ENCODE results near the gene RASAL2.

RASAL2 gene

GRCh38 chr1:178127482-178128191 lies 33.7 kb downstream of the RASAL2 start:
- Histone ChIP-seq H3K4me3 (ENCODE audit: low read length) (no peak overlapping the region), H3K36me3 (replicated peaks; ENCODE audit: low read depth, low read length) (no peaks in the 10 kb centered on the region), H4K20me1 (ENCODE audit: insufficient read depth, low read length) (no peaks in the 10 kb centered on the region), H3K79me2 (ENCODE audit: low read length) (no peaks in the 10 kb centered on the region), H3K4me1 (ENCODE audit: low read length) (peaks cover 18% of the 10 kb centered on the region), H3K27ac (ENCODE audit: low read length) (no peak overlapping the region), H3K9me3 (ENCODE audit: insufficient read depth, low read length) (no peaks in the 10 kb centered on the region), H3K9ac (ENCODE audit: low read length) (no peak overlapping the region), H2AFZ (ENCODE audit: low read depth, low read length) (no peak overlapping the region), H3K27me3 (ENCODE audit: low read depth, low read length) (no peaks in the 10 kb centered on the region), H3K4me2 (ENCODE audit: low read length) (no peak overlapping the region)
- TF ChIP-seq EZH2phosphoT487 (IDR thresholded peaks at IDR 0.05; ENCODE audit: low read depth): no peak
- TF ChIP-seq CTCF (IDR thresholded peaks at IDR 0.05; ENCODE audit: low read depth, low read length): no peak; the same call in 1 of the 2 replicates

DNA sequence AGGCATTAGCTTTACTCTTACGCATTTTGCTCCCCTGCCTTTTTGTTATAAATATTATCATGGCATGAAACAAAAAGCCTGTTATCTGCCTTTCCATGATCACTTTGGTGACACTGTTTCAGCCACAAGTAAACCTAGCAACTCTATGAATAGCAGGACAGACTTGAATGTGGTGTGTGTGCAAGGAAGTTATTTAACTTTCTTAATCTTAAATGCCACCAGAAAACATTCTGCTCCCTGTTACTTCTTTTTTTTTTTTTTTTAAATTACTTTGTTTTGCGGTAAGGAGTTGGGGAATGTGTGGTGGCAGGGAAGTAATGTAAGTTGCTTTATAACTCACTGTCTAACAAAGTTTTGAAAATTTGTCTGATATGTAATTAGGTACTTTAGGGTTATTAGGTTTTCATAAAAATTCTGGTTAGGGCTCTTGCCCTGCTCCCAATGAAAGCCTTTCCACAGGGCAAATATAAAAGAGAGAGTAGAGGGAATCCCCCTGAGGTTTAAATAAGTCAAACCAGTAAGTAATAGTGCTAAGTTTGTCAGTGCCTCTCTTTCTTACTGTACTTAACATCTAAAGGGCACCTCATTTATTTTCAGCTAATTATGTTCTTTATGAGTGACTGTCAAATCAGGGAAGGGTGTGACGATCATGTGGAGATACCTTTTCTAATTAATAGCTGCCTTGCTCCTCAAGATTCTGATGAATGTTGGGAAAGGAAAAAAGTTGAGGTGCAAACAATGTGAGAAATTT lies 39.5 kb downstream of the RASAL2 start:
- H3K27ac ChIP-seq (ENCODE audit: low read length): no peak overlapping the region
- no peaks in the 10 kb centered on the region for H3K79me2 ChIP-seq (ENCODE audit: low read length)
- TF ChIP-seq CTCF (IDR thresholded peaks at IDR 0.05; ENCODE audit: low read depth, low read length): no peak

GRCh38 chr1:178134061-178134460 lies 40.2 kb downstream of the RASAL2 start:
- Histone ChIP-seq H3K36me3 (replicated peaks; ENCODE audit: low read depth, low read length) (no peaks in the 10 kb centered on the region), H3K27me3 (ENCODE audit: low read depth, low read length) (no peaks in the 10 kb centered on the region), H3K9ac (ENCODE audit: low read length) (no peak overlapping the region), H2AFZ (ENCODE audit: low read depth, low read length) (no peak overlapping the region), H3K4me2 (ENCODE audit: low read length) (peak overlapping the region; percentile 33), H3K9me3 (ENCODE audit: insufficient read depth, low read length) (no peaks in the 10 kb centered on the region), H4K20me1 (ENCODE audit: insufficient read depth, low read length) (no peaks in the 10 kb centered on the region), H3K4me3 (ENCODE audit: low read length) (no peak overlapping the region), H3K4me1 (ENCODE audit: low read length) (peaks cover 33% of the 10 kb centered on the region), H3K27ac (ENCODE audit: low read length) (no peak overlapping the region), H3K79me2 (ENCODE audit: low read length) (no peaks in the 10 kb centered on the region)
- TF ChIP-seq EZH2phosphoT487 (IDR thresholded peaks at IDR 0.05; ENCODE audit: low read depth): no peak
- no peak for TF ChIP-seq CTCF (IDR thresholded peaks at IDR 0.05; ENCODE audit: low read depth, low read length)

More for the DNA sequence above, 39.5 kb downstream of the RASAL2 start:
- Histone ChIP-seq H4K20me1 (ENCODE audit: insufficient read depth, low read length) (no peaks in the 10 kb centered on the region), H3K4me2 (ENCODE audit: low read length) (peak overlapping the region; percentile 33), H3K4me1 (ENCODE audit: low read length) (peaks cover 33% of the 10 kb centered on the region), H2AFZ (ENCODE audit: low read depth, low read length) (no peak overlapping the region), H3K27me3 (ENCODE audit: low read depth, low read length) (no peaks in the 10 kb centered on the region), H3K4me3 (ENCODE audit: low read length) (no peak overlapping the region), H3K9me3 (ENCODE audit: insufficient read depth, low read length) (no peaks in the 10 kb centered on the region), H3K36me3 (replicated peaks; ENCODE audit: low read depth, low read length) (no peaks in the 10 kb centered on the region), H3K9ac (ENCODE audit: low read length) (no peak overlapping the region)

- Histone ChIP-seq H3K4me3 (ENCODE audit: low read length) (peak overlapping the region; percentile 8; the same call in 1 of the 2 replicates), H4K20me1 (ENCODE audit: insufficient read depth, low read length) (no peaks in the 10 kb centered on the region), H3K36me3 (replicated peaks; ENCODE audit: low read depth, low read length) (no peaks in the 10 kb centered on the region), H3K9ac (ENCODE audit: low read length) (no peak overlapping the region), H3K79me2 (ENCODE audit: low read length) (no peaks in the 10 kb centered on the region), H3K9me3 (ENCODE audit: insufficient read depth, low read length) (no peaks in the 10 kb centered on the region), H3K27me3 (ENCODE audit: low read depth, low read length) (no peaks in the 10 kb centered on the region), H2AFZ (ENCODE audit: low read depth, low read length) (peak overlapping the region; percentile 53; the same call in 1 of the 2 replicates), H3K4me1 (ENCODE audit: low read length) (peaks cover 33% of the 10 kb centered on the region), H3K4me2 (ENCODE audit: low read length) (peak overlapping the region; percentile 52), H3K27ac (ENCODE audit: low read length) (no peak overlapping the region)
- TF ChIP-seq CTCF (IDR thresholded peaks at IDR 0.05; ENCODE audit: low read depth, low read length) (no peak), EZH2phosphoT487 (IDR thresholded peaks at IDR 0.05; ENCODE audit: low read depth) (no peak)
Measured at GRCh38 chr1:178137238-178137637, 43.3 kb downstream of the RASAL2 start.
